GM18511 (cell line): Measurements from ENCODE around the gene PTPRZ1.

ENCODE experiments used
- ATAC-seq: cut with Tn5 transposase; IDR thresholded peaks from one replicate; pipeline ENCODE4 v1.9.1; 2021; ENCODE audit warnings: mild to moderate bottlenecking, moderate library complexity; ENCODE audit not compliant: unreplicated experiment

Gene PTPRZ1

GRCh38 chr7:121953164-121953563, 80.2 kb downstream of the PTPRZ1 start:
- no peak for ATAC-seq

GRCh38 chr7:121953601-121954000, 80.6 kb downstream of the PTPRZ1 start:
- no peak for ATAC-seq

- peak; percentile 61 for ATAC-seq
Measured at GRCh38 chr7:121954803-121955202, 81.8 kb downstream of the PTPRZ1 start.

- ATAC-seq, result no peak
Measured at GRCh38 chr7:121957626-121958025, 84.7 kb downstream of the PTPRZ1 start.

- no peak for ATAC-seq
Measured at GRCh38 chr7:121960678-121961077, 87.7 kb downstream of the PTPRZ1 start.

- no peak for ATAC-seq
Measured at GRCh38 chr7:121961089-121961867, 88.3 kb downstream of the PTPRZ1 start.

GRCh38 chr7:121966276-121966934, 93.4 kb downstream of the PTPRZ1 start:
- no peak for ATAC-seq

- no peak for ATAC-seq
Measured at GRCh38 chr7:121966935-121967332, 94.0 kb downstream of the PTPRZ1 start.

GRCh38 chr7:121985476-121986030, 112.6 kb downstream of the PTPRZ1 start:
- ATAC-seq, result no peak

- no peak for ATAC-seq
Measured at GRCh38 chr7:121992068-121992467, 119.1 kb downstream of the PTPRZ1 start.

- peak; percentile 99 for ATAC-seq
Measured at GRCh38 chr7:121994625-121995410, 121.9 kb downstream of the PTPRZ1 start.

- no peak for ATAC-seq
Measured at GRCh38 chr7:122006687-122007086, 133.7 kb downstream of the PTPRZ1 start.

- no peak for ATAC-seq
Measured at GRCh38 chr7:122010116-122010515, 137.2 kb downstream of the PTPRZ1 start.

GRCh38 chr7:122013065-122013464, 140.1 kb downstream of the PTPRZ1 start:
- ATAC-seq, result peak; percentile 64

GRCh38 chr7:122013630-122014029, 140.7 kb downstream of the PTPRZ1 start:
- ATAC-seq, result no peak

- ATAC-seq, result no peak
Measured at GRCh38 chr7:122014697-122015096, 141.7 kb downstream of the PTPRZ1 start.

GRCh38 chr7:122018032-122018431, 145.1 kb downstream of the PTPRZ1 start:
- ATAC-seq, result no peak

GRCh38 chr7:122027058-122027457, 154.1 kb downstream of the PTPRZ1 start:
- ATAC-seq, result no peak

GRCh38 chr7:122033641-122034040, 160.7 kb downstream of the PTPRZ1 start:
- ATAC-seq, result no peak

GRCh38 chr7:122035876-122036275, 162.9 kb downstream of the PTPRZ1 start:
- ATAC-seq, result no peak

GRCh38 chr7:122038134-122038533, 165.2 kb downstream of the PTPRZ1 start:
- no peak for ATAC-seq
